HCEC 1CT (cell line): ENCODE data around the gene CLEC1B.
A peak's percentile ranks its signal among the peaks of the same experiment; 100 is the strongest.
"Not testable (repeated sequence)": the region's sequence is repeated elsewhere in the genome, so short reads cannot be mapped to it uniquely, and the experiment has no call there.

Experiments used
- DNase-seq: peaks from one replicate; pipeline ENCODE4 v3.0.0-alpha.2; 2017

The CLEC1B gene

GRCh38 chr12:9999016-9999415 is at the start of gene CLEC1B:
Gene CLEC1B, minus strand, starts transcription at chr12:9999121. Its CDS starts 21 bp downstream, at chr12:9999100.
- DNase-seq, result no peak

- DNase-seq, result no peak
Measured at GRCh38 chr12:10048526-10048925, 49.6 kb upstream of the CLEC1B start.

GRCh38 chr12:10042167-10042566 is 43.2 kb upstream of the CLEC1B start:
- DNase-seq, result no peak

- DNase-seq, result peak; percentile 35
Measured at GRCh38 chr12:10033783-10034545, 35.0 kb upstream of the CLEC1B start.

- peak; percentile 94 for DNase-seq
Measured at GRCh38 chr12:10031771-10032175, 32.9 kb upstream of the CLEC1B start.

- peak; percentile 29 for DNase-seq
Measured at GRCh38 chr12:10031321-10031720, 32.4 kb upstream of the CLEC1B start.

GRCh38 chr12:10030446-10030845 is 31.5 kb upstream of the CLEC1B start, which contains the start of gene CLEC9A:
Gene CLEC9A, plus strand, starts transcription at chr12:10030682. Its CDS starts 22,006 bp downstream, at chr12:10052688.
- DNase-seq, result no peak

GRCh38 chr12:10027721-10028120 is 28.8 kb upstream of the CLEC1B start:
- DNase-seq, result peak; percentile 46

GRCh38 chr12:10027311-10027710 is 28.4 kb upstream of the CLEC1B start:
- peak; percentile 45 for DNase-seq

GRCh38 chr12:10026666-10027065 is 27.7 kb upstream of the CLEC1B start:
- not testable (repeated sequence) for DNase-seq

- DNase-seq, result no peak
Measured at GRCh38 chr12:10025236-10025635, 26.3 kb upstream of the CLEC1B start.

- no peak for DNase-seq
Measured at GRCh38 chr12:10021342-10021741, 22.4 kb upstream of the CLEC1B start.

GRCh38 chr12:10018386-10018785 is 19.5 kb upstream of the CLEC1B start:
- DNase-seq, result peak; percentile 50

- DNase-seq, result peak; percentile 54
Measured at GRCh38 chr12:10016881-10017280, 18.0 kb upstream of the CLEC1B start.

- no peak for DNase-seq
Measured at GRCh38 chr12:10015450-10015849, 16.5 kb upstream of the CLEC1B start.

- no peak for DNase-seq
Measured at GRCh38 chr12:10012630-10013330, 13.9 kb upstream of the CLEC1B start.

GRCh38 chr12:10001171-10001776 is 2.4 kb upstream of the CLEC1B start:
- DNase-seq, result peak; percentile 19

GRCh38 chr12:9992296-9992695 is 6.6 kb downstream of the CLEC1B start:
- DNase-seq, result no peak

GRCh38 chr12:9991876-9992275 is 7.0 kb downstream of the CLEC1B start:
- no peak for DNase-seq

- DNase-seq, result no peak
Measured at GRCh38 chr12:9980126-9980525, 18.8 kb downstream of the CLEC1B start.

- DNase-seq, result no peak
Measured at GRCh38 chr12:9977916-9978315, 21.0 kb downstream of the CLEC1B start.

- not testable (repeated sequence) for DNase-seq
Measured at GRCh38 chr12:9976626-9977025, 22.3 kb downstream of the CLEC1B start.

GRCh38 chr12:9975614-9976013 is 23.3 kb downstream of the CLEC1B start:
- DNase-seq, result no peak

- not testable (repeated sequence) for DNase-seq
Measured at GRCh38 chr12:9974731-9975130, 24.2 kb downstream of the CLEC1B start.
